WTC11 (cell line): ENCODE data around the gene COBL. TPM values are rescaled to one million over a fixed set of nuclear protein-coding genes. Genes with fewer than 3 reads are reported as not detected.
A peak's percentile ranks its signal among the peaks of the same experiment; 100 is the strongest.

Source experiments
- ATAC-seq: fragments of 200-7000 bp; cut with Tn5 transposase; 2 replicates; pipeline ENCODE4 v1.10.0; 2021; ENCODE audit warnings: mild to moderate bottlenecking, moderate library complexity
- CTCF ChIA-PET: fragments of 300-600 bp; sonication (Branson Sonifier 250); formaldehyde crosslinking; loops from one replicate; lab custom pipeline; 2021; ENCODE audit warnings: antibody characterized with exemption; lab: Charles Lee
- POLR2A ChIA-PET: fragments of 350-600 bp; sonication (Branson Sonifier 250); formaldehyde crosslinking; loops from one replicate; lab custom pipeline; 2021; ENCODE audit warnings: antibody characterized with exemption; lab: Charles Lee
- DNase-seq: peaks from one replicate; pipeline ENCODE4 v3.0.0; 2021; ENCODE audit warnings: low spot score
- H3K27ac Mint-ChIP-seq: 2 replicates; pipeline ENCODE4 v1.8.0; 2021; ENCODE audit warnings: mixed read lengths
- H3K27me3 Mint-ChIP-seq: 2 replicates; pipeline ENCODE4 v1.8.0; 2021; ENCODE audit warnings: low read depth, mild to moderate bottlenecking, moderate library complexity, mixed read lengths
- H3K36me3 Mint-ChIP-seq: 2 replicates; pipeline ENCODE4 v1.8.0; 2021; ENCODE audit warnings: mixed read lengths
- H3K4me1 Mint-ChIP-seq: 2 replicates; pipeline ENCODE4 v1.8.0; 2022; ENCODE audit warnings: mixed read lengths
- H3K4me3 Mint-ChIP-seq: 2 replicates; pipeline ENCODE4 v1.8.0; 2021; ENCODE audit warnings: mild to moderate bottlenecking, moderate library complexity, mixed read lengths
- H3K9me3 Mint-ChIP-seq: 2 replicates; pipeline ENCODE4 v1.8.0; 2021; ENCODE audit warnings: mixed read lengths
- ELF4 ChIP-seq: sonication (generic); formaldehyde crosslinking; IDR thresholded peaks from 2 replicates; pipeline ENCODE4 v1.8.1; 2022; ENCODE audit warnings: low read depth, mild to moderate bottlenecking, moderate library complexity, missing genetic modification reagents
- ESRRA ChIP-seq: sonication (generic); formaldehyde crosslinking; IDR thresholded peaks from 2 replicates; pipeline ENCODE4 v1.8.1; 2022; ENCODE audit warnings: mild to moderate bottlenecking, missing genetic modification reagents, borderline replicate concordance
- JAZF1 ChIP-seq: fragments of 250-450 bp; sonication (Bioruptor Pico); IDR thresholded peaks from 2 replicates; pipeline ENCODE4 v1.9.0; 2021; ENCODE audit warnings: moderate library complexity, mild to moderate bottlenecking, inconsistent platforms
- MYBL2 ChIP-seq: sonication (generic); formaldehyde crosslinking; IDR thresholded peaks from 2 replicates; pipeline ENCODE4 v1.8.1; 2023; ENCODE audit warnings: mild to moderate bottlenecking, moderate library complexity, missing genetic modification reagents
- NFYB ChIP-seq: sonication (generic); formaldehyde crosslinking; conservative IDR thresholded peaks from 2 replicates; pipeline ENCODE4 v1.8.0; 2022; ENCODE audit warnings: low read depth, missing genetic modification reagents
- OVOL2 ChIP-seq: fragments of 250-450 bp; sonication (Bioruptor Pico); IDR thresholded peaks from 2 replicates; pipeline ENCODE4 v1.9.0; 2021; ENCODE audit warnings: mild to moderate bottlenecking, borderline replicate concordance
- PREB ChIP-seq: sonication (generic); formaldehyde crosslinking; IDR thresholded peaks from 2 replicates; pipeline ENCODE4 v1.8.1; 2022; ENCODE audit warnings: mild to moderate bottlenecking, missing genetic modification reagents, moderate library complexity, borderline replicate concordance
- RELA ChIP-seq: sonication (generic); formaldehyde crosslinking; IDR thresholded peaks from 2 replicates; pipeline ENCODE4 v1.8.1; 2022; ENCODE audit warnings: missing genetic modification reagents, mild to moderate bottlenecking, borderline replicate concordance
- SMAD4 ChIP-seq: sonication (generic); formaldehyde crosslinking; IDR thresholded peaks from 2 replicates; pipeline ENCODE4 v1.8.0; 2022; ENCODE audit warnings: mild to moderate bottlenecking, missing genetic modification reagents
- ZBTB21 ChIP-seq: sonication (generic); formaldehyde crosslinking; IDR thresholded peaks from 2 replicates; pipeline ENCODE4 v1.8.1; 2023; ENCODE audit warnings: mild to moderate bottlenecking, missing genetic modification reagents, borderline replicate concordance
- ZNF219 ChIP-seq: sonication (generic); formaldehyde crosslinking; IDR thresholded peaks from 2 replicates; pipeline ENCODE4 v1.8.0; 2023; ENCODE audit warnings: missing genetic modification reagents, mild to moderate bottlenecking, borderline replicate concordance
- ZNF232 ChIP-seq: sonication (generic); formaldehyde crosslinking; IDR thresholded peaks from 2 replicates; pipeline ENCODE4 v1.8.0; 2022; ENCODE audit warnings: mild to moderate bottlenecking, missing genetic modification reagents
- ZNF281 ChIP-seq: sonication (generic); formaldehyde crosslinking; IDR thresholded peaks from 2 replicates; pipeline ENCODE4 v1.8.0; 2023; ENCODE audit warnings: mild to moderate bottlenecking, missing genetic modification reagents
- ZNF317 ChIP-seq: sonication (generic); formaldehyde crosslinking; IDR thresholded peaks from 2 replicates; pipeline ENCODE4 v1.8.1; 2023; ENCODE audit warnings: low read depth, mild to moderate bottlenecking, moderate library complexity, missing genetic modification reagents, borderline replicate concordance
- total RNA-seq: library from RNA; stranded (reverse); gene quantifications from 3 replicates; pipeline ENCODE4 v1.2.3, GENCODE V29; 2021
- TF ChIP-seq, protein P1 (sequence below): sonication (generic); formaldehyde crosslinking; IDR thresholded peaks from 2 replicates; pipeline ENCODE4 v1.8.1; 2022; ENCODE audit warnings: mild to moderate bottlenecking, moderate library complexity, missing genetic modification reagents
- TF ChIP-seq, protein P2 (sequence below): fragments of 250-450 bp; sonication (Bioruptor Pico); IDR thresholded peaks from 2 replicates; pipeline ENCODE4 v1.9.0; 2021; ENCODE audit warnings: mild to moderate bottlenecking
- TF ChIP-seq, protein P3 (sequence below): fragments of 200-600 bp; IDR thresholded peaks from 2 replicates; pipeline ENCODE4 v1.8.0; 2022; ENCODE audit warnings: antibody characterized with exemption
- TF ChIP-seq, protein P4 (sequence below): sonication (generic); formaldehyde crosslinking; IDR thresholded peaks from 2 replicates; pipeline ENCODE4 v1.8.1; 2023; ENCODE audit warnings: mild to moderate bottlenecking, missing genetic modification reagents, moderate library complexity

COBL gene
- total RNA-seq, 1 experiment from 2014 or later, result 36.5 TPM

GRCh38 chr7:51288896-51289622 lies 27.6 kb downstream of the COBL start:
- Mint-ChIP-seq H3K9me3 (no peaks in the 10 kb centered on the region), H3K4me1 (peaks cover 47% of the 10 kb centered on the region), H3K4me3 (no peak overlapping the region), H3K27me3 (no peaks in the 10 kb centered on the region), H3K27ac (peak overlapping the region; percentile 50), H3K36me3 (no peaks in the 10 kb centered on the region)
- no peak for DNase-seq
- POLR2A ChIA-PET, result no interaction called here
- ATAC-seq, result no peak
- TF ChIP-seq ZNF317 (no peak), PREB (no peak), MYBL2 (CRISPR knock-in tag) (no peak), ZBTB21 (no peak), ZNF219 (CRISPR knock-in tag) (no peak), ZNF281 (CRISPR knock-in tag) (no peak), NFYB (CRISPR knock-in tag) (no peak), ELF4 (CRISPR knock-in tag) (no peak), RELA (CRISPR knock-in tag) (no peak), ESRRA (no peak), ZNF232 (no peak), OVOL2 (CRISPR knock-in tag) (no peak), SMAD4 (CRISPR knock-in tag) (no peak), JAZF1 (CRISPR knock-in tag) (no peak)
- TF ChIP-seq, protein P1, sequence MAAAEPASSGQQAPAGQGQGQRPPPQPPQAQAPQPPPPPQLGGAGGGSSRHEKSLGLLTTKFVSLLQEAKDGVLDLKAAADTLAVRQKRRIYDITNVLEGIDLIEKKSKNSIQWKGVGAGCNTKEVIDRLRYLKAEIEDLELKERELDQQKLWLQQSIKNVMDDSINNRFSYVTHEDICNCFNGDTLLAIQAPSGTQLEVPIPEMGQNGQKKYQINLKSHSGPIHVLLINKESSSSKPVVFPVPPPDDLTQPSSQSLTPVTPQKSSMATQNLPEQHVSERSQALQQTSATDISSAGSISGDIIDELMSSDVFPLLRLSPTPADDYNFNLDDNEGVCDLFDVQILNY (CRISPR knock-in tag), result no peak
- TF ChIP-seq, protein P2, sequence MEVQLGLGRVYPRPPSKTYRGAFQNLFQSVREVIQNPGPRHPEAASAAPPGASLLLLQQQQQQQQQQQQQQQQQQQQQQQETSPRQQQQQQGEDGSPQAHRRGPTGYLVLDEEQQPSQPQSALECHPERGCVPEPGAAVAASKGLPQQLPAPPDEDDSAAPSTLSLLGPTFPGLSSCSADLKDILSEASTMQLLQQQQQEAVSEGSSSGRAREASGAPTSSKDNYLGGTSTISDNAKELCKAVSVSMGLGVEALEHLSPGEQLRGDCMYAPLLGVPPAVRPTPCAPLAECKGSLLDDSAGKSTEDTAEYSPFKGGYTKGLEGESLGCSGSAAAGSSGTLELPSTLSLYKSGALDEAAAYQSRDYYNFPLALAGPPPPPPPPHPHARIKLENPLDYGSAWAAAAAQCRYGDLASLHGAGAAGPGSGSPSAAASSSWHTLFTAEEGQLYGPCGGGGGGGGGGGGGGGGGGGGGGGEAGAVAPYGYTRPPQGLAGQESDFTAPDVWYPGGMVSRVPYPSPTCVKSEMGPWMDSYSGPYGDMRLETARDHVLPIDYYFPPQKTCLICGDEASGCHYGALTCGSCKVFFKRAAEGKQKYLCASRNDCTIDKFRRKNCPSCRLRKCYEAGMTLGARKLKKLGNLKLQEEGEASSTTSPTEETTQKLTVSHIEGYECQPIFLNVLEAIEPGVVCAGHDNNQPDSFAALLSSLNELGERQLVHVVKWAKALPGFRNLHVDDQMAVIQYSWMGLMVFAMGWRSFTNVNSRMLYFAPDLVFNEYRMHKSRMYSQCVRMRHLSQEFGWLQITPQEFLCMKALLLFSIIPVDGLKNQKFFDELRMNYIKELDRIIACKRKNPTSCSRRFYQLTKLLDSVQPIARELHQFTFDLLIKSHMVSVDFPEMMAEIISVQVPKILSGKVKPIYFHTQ (CRISPR knock-in tag), result no peak
- TF ChIP-seq, protein P3, sequence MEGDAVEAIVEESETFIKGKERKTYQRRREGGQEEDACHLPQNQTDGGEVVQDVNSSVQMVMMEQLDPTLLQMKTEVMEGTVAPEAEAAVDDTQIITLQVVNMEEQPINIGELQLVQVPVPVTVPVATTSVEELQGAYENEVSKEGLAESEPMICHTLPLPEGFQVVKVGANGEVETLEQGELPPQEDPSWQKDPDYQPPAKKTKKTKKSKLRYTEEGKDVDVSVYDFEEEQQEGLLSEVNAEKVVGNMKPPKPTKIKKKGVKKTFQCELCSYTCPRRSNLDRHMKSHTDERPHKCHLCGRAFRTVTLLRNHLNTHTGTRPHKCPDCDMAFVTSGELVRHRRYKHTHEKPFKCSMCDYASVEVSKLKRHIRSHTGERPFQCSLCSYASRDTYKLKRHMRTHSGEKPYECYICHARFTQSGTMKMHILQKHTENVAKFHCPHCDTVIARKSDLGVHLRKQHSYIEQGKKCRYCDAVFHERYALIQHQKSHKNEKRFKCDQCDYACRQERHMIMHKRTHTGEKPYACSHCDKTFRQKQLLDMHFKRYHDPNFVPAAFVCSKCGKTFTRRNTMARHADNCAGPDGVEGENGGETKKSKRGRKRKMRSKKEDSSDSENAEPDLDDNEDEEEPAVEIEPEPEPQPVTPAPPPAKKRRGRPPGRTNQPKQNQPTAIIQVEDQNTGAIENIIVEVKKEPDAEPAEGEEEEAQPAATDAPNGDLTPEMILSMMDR, result no peak
- TF ChIP-seq, protein P4, sequence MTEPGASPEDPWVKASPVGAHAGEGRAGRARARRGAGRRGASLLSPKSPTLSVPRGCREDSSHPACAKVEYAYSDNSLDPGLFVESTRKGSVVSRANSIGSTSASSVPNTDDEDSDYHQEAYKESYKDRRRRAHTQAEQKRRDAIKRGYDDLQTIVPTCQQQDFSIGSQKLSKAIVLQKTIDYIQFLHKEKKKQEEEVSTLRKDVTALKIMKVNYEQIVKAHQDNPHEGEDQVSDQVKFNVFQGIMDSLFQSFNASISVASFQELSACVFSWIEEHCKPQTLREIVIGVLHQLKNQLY (CRISPR knock-in tag), result no peak
- CTCF ChIA-PET, result interaction anchor here (1.0 to 1.9 kb wide), 2 partner anchors 47 to 63 kb away, joined by 3 to 6 read pairs; no protein-coding TSS in a partner anchor
